HUES64 (cell line): ENCODE data around the gene CAPN1. TPM values are rescaled to one million over a fixed set of nuclear protein-coding genes. Genes with fewer than 3 reads are reported as not detected.

Source experiments
- H3K27ac ChIP-seq: 2 replicates; pipeline ENCODE4 v1.7.0; 2013; ENCODE audit warnings: low read depth, low read length, inconsistent platforms
- H3K27me3 ChIP-seq: 2 replicates; pipeline ENCODE4 v1.6.1; 2013; ENCODE audit warnings: mild to moderate bottlenecking, low read length; ENCODE audit not compliant: insufficient read depth
- H3K36me3 ChIP-seq: 2 replicates; pipeline ENCODE4 v1.6.1; 2013; ENCODE audit warnings: mild to moderate bottlenecking, low read length; ENCODE audit not compliant: insufficient read depth
- H3K4me1 ChIP-seq: 2 replicates; pipeline ENCODE4 v1.6.1; 2013; ENCODE audit warnings: mild to moderate bottlenecking, low read length, moderate library complexity; ENCODE audit not compliant: insufficient read depth
- H3K4me3 ChIP-seq: 2 replicates; pipeline ENCODE4 v1.5.1; 2013; ENCODE audit warnings: mild to moderate bottlenecking, low read length, moderate library complexity
- H3K9ac ChIP-seq: 2 replicates; pipeline ENCODE4 v1.6.1; 2013; ENCODE audit warnings: mild to moderate bottlenecking, low read depth, low read length
- H3K9me3 ChIP-seq: 2 replicates; pipeline ENCODE4 v1.6.1; 2013; ENCODE audit warnings: low read depth, low read length; ENCODE audit not compliant: insufficient read depth
- WGBS: fragments of 150-250, 120-280 bp; methylation state at CpG from one replicate; pipeline ENCODE4 v1.1.7; 2013; ENCODE audit warnings: missing lambda C conversion rate; 5-methylcytosine and 5-hydroxymethylcytosine counted together
- polyA plus RNA-seq, 2 experiments: library from polyadenylated mRNA; stranded (reverse); fragments of 50-300 nt; gene quantifications; one replicate each; pipeline ENCODE4 v1.2.3, GENCODE V29; 2013

Gene CAPN1
- 82.8 TPM for polyA plus RNA-seq (2013, experiment 1 of 2)
- polyA plus RNA-seq (2013, experiment 2 of 2): 78.6 TPM

- H3K9ac ChIP-seq: peak within 1 kb of the TSS; percentile 73
- H3K27ac ChIP-seq: peak within 1 kb of the TSS; percentile 93
- H3K9me3 ChIP-seq: no peaks in the 10 kb centered on the region
- peaks cover 26% of the 10 kb centered on the region for H3K4me1 ChIP-seq
- WGBS: under 1% methylated on average over 25 of the region's 43 CpGs
- H3K27me3 ChIP-seq: no peaks in the 10 kb centered on the region
- H3K36me3 ChIP-seq: peaks cover 6% of the 10 kb centered on the region; the same call in 1 of the 2 replicates
- peak within 1 kb of the TSS; percentile 72 for H3K4me3 ChIP-seq
Observed at GRCh38 chr11:65181569-65182257, at the start of gene CAPN1. Gene CAPN1 (plus strand): TSS chr11:65181928. CDS start chr11:65182702, 774 bp downstream.

- Histone ChIP-seq H3K27me3 (no peaks in the 10 kb centered on the region), H3K4me1 (0 out of 2 replicates have a peak, but pooled peaks cover 2% of the 10 kb centered on the region), H3K9me3 (no peaks in the 10 kb centered on the region), H3K36me3 (peaks cover 49% of the 10 kb centered on the region), H3K9ac (no peak overlapping the region), H3K4me3 (no peak overlapping the region), H3K27ac (no peak overlapping the region)
- 90% methylated on average over 10 of the region's 10 CpGs for WGBS
Observed at GRCh38 chr11:65132238-65132987, 49.3 kb upstream of the CAPN1 start.

DNA sequence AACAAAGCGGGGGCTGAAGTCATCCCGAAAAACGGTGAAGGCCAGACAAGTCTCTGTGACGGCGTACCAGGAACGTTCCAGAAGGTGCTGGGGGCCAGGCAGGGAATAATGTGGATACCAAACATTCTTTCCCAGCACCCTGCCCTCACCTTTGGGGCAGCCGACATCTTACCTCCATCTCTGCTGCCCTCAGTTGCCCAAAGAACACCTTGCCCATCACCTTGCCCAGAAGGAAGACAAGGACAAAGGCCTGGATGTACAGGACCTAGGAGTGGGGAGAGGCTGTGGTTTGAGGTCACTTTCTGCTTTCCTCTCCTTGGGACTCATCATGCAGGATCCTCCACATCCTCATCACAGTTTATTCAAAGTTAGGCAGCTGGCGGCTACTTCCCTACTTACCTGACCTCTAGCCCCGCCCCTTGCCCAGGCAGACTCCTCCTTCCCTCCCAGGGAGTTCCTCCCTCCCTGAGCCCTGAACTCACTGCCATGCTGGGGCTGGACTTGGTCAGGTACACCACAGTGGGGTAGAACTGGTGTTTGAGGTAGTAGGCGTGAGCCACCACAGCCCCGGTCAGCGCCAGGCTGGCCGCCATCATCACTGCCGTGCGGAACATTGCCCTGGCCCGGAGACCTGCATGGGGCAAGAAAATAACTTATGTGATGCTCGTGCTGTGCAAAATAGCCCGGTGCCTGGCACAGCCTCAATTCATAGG is 48.6 kb upstream of the CAPN1 start:
- peak overlapping the region; percentile 98; the same call in 1 of the 2 replicates for H3K9ac ChIP-seq

GRCh38 chr11:65133724-65134123 is 48.0 kb upstream of the CAPN1 start:
- WGBS: under 1% methylated on average over 20 of the region's 20 CpGs
- peaks cover 38% of the 10 kb centered on the region for H3K36me3 ChIP-seq
- H3K27me3 ChIP-seq: no peaks in the 10 kb centered on the region
- H3K27ac ChIP-seq: peak overlapping the region; percentile 94
- peak overlapping the region; percentile 83 for H3K4me3 ChIP-seq
- H3K9ac ChIP-seq: peak overlapping the region; percentile 98
- no peaks in the 10 kb centered on the region for H3K9me3 ChIP-seq
- 0 out of 2 replicates have a peak, but pooled peaks cover 2% of the 10 kb centered on the region for H3K4me1 ChIP-seq

More for the DNA sequence above, 48.6 kb upstream of the CAPN1 start:
- Histone ChIP-seq H3K4me1 (0 out of 2 replicates have a peak, but pooled peaks cover 2% of the 10 kb centered on the region), H3K27me3 (no peaks in the 10 kb centered on the region), H3K36me3 (peaks cover 43% of the 10 kb centered on the region), H3K9me3 (no peaks in the 10 kb centered on the region), H3K27ac (peak overlapping the region; percentile 94), H3K4me3 (peak overlapping the region; percentile 83)
- 52% methylated on average over 18 of the region's 18 CpGs for WGBS

- Histone ChIP-seq H3K36me3 (peaks cover 31% of the 10 kb centered on the region), H3K9me3 (no peaks in the 10 kb centered on the region), H3K4me3 (peak within 1 kb of the TSS; percentile 83), H3K27ac (peak within 1 kb of the TSS; percentile 94), H3K27me3 (no peaks in the 10 kb centered on the region), H3K4me1 (0 out of 2 replicates have a peak, but pooled peaks cover 2% of the 10 kb centered on the region), H3K9ac (peak within 1 kb of the TSS; percentile 98)
- WGBS: under 1% methylated on average over 60 of the region's 60 CpGs
Observed at GRCh38 chr11:65134240-65134951, 47.3 kb upstream of the CAPN1 start, which contains the start of gene SYVN1. Gene SYVN1 (minus strand): TSS chr11:65134519. CDS start chr11:65133601, 918 bp downstream.

DNA sequence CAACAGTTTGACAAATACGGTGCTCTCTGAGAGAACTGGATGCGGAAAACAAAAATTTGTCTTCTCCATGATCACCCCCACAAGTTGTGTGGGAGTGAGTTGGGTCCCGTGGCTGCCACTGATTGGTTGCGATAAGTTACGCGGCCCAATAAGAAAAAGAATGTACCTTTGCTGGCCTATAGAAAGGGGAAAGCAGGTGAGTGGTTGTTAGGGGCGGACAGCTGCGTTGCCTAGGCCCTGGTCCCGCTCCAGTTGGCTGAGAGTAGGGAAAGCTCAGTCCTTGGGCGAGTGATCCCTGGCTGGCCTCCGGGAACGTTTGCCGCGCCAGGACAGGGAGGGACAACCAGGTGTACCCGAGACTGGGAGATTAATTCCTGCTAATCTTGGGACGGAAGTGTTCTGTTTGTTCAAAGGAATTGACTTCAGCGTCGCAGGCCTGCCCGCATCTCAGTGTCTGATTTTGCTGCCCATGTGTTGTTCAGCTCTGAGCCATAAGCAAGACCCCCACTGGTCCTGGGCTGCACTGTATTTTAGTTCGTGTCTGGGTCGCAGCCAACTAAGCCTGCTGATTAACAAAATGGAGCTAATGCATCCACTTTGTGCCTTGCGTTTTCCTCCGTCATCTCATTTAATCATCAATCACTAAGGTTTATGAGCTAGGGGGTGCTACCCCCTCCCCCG is 46.6 kb upstream of the CAPN1 start:
- Histone ChIP-seq H3K4me3 (peak overlapping the region; percentile 83), H3K27ac (peak overlapping the region; percentile 94), H3K36me3 (peaks cover 24% of the 10 kb centered on the region), H3K9ac (peak overlapping the region; percentile 98), H3K9me3 (no peaks in the 10 kb centered on the region), H3K27me3 (0 out of 2 replicates have a peak, but pooled peaks cover 2% of the 10 kb centered on the region), H3K4me1 (0 out of 2 replicates have a peak, but pooled peaks cover 2% of the 10 kb centered on the region)
- WGBS: 6% methylated on average over 24 of the region's 24 CpGs

GRCh38 chr11:65135633-65136145 is 46.0 kb upstream of the CAPN1 start:
- Histone ChIP-seq H3K4me3 (peak overlapping the region; percentile 83), H3K9ac (peak overlapping the region; percentile 98), H3K27me3 (0 out of 2 replicates have a peak, but pooled peaks cover 8% of the 10 kb centered on the region), H3K9me3 (no peaks in the 10 kb centered on the region), H3K27ac (peak overlapping the region; percentile 73), H3K4me1 (0 out of 2 replicates have a peak, but pooled peaks cover 2% of the 10 kb centered on the region), H3K36me3 (peaks cover 19% of the 10 kb centered on the region)
- 75% methylated on average over 10 of the region's 11 CpGs for WGBS

GRCh38 chr11:65136515-65137096 is 45.1 kb upstream of the CAPN1 start:
- 0 out of 2 replicates have a peak, but pooled peaks cover 2% of the 10 kb centered on the region for H3K4me1 ChIP-seq
- no peak overlapping the region for H3K9ac ChIP-seq
- no peak overlapping the region for H3K27ac ChIP-seq
- 92% methylated on average over 15 of the region's 15 CpGs for WGBS
- H3K9me3 ChIP-seq: no peaks in the 10 kb centered on the region
- H3K27me3 ChIP-seq: 0 out of 2 replicates have a peak, but pooled peaks cover 9% of the 10 kb centered on the region
- no peak overlapping the region for H3K4me3 ChIP-seq
- peaks cover 10% of the 10 kb centered on the region for H3K36me3 ChIP-seq

GRCh38 chr11:65141896-65142494 is 39.7 kb upstream of the CAPN1 start:
- Histone ChIP-seq H3K27me3 (0 out of 2 replicates have a peak, but pooled peaks cover 9% of the 10 kb centered on the region), H3K27ac (no peak overlapping the region)

More at GRCh38 chr11:65141896-65142494, 39.7 kb upstream of the CAPN1 start:
- Histone ChIP-seq H3K36me3 (no peaks in the 10 kb centered on the region), H3K4me3 (no peak overlapping the region), H3K4me1 (no peaks in the 10 kb centered on the region), H3K9ac (no peak overlapping the region), H3K9me3 (0 out of 2 replicates have a peak, but pooled peaks cover 4% of the 10 kb centered on the region)
- WGBS: 95% methylated on average over 7 of the region's 7 CpGs
